Activated T-cell treated with anti-CD3 and anti-CD28 coated beads for 1 hour (primary cell): ENCODE results near the gene TRAPPC3.

ENCODE experiments used
- DNase-seq: peaks from one replicate; pipeline ENCODE4 v3.0.0-alpha.2; 2020; ENCODE audit warnings: low read depth

The TRAPPC3 gene

GRCh38 chr1:36098650-36099365 is 50.5 kb downstream of the TRAPPC3 start:
- no peak for DNase-seq

GRCh38 chr1:36097693-36098585 is 51.3 kb downstream of the TRAPPC3 start:
- DNase-seq = no peak

GRCh38 chr1:36096500-36097432 is 52.5 kb downstream of the TRAPPC3 start:
- no peak for DNase-seq

- no peak for DNase-seq
These were observed 53.4 kb downstream of the TRAPPC3 start for GRCh38 chr1:36095760-36096405.

- DNase-seq = no peak
These were observed 54.6 kb downstream of the TRAPPC3 start for GRCh38 chr1:36094621-36095061.

- DNase-seq = no peak
These were observed 55.4 kb downstream of the TRAPPC3 start for GRCh38 chr1:36093929-36094328.

- no peak for DNase-seq
These were observed 56.1 kb downstream of the TRAPPC3 start for GRCh38 chr1:36093226-36093625.

GRCh38 chr1:36092798-36093185 is 56.5 kb downstream of the TRAPPC3 start:
- DNase-seq = no peak

GRCh38 chr1:36092166-36092797 is 57.0 kb downstream of the TRAPPC3 start:
- DNase-seq = no peak

- DNase-seq = no peak
These were observed 57.6 kb downstream of the TRAPPC3 start for GRCh38 chr1:36091698-36092097.

- no peak for DNase-seq
These were observed 58.1 kb downstream of the TRAPPC3 start for GRCh38 chr1:36091141-36091540.

- no peak for DNase-seq
These were observed 59.7 kb downstream of the TRAPPC3 start for GRCh38 chr1:36089393-36090121.

- DNase-seq = peak; percentile 84
These were observed 60.5 kb downstream of the TRAPPC3 start, which contains the start of gene ADPRS for GRCh38 chr1:36088577-36089392. Gene ADPRS, plus strand, starts transcription at chr1:36088892. Its CDS starts 13 bp downstream, at chr1:36088905.

- no peak for DNase-seq
These were observed 61.1 kb downstream of the TRAPPC3 start for GRCh38 chr1:36088265-36088576.

- no peak for DNase-seq
These were observed 61.8 kb downstream of the TRAPPC3 start for GRCh38 chr1:36087233-36088123.
